GM18498 (cell line): Measurements from ENCODE around the gene ABCF3.
"Not testable (repeated sequence)": the region's sequence is repeated elsewhere in the genome, so short reads cannot be mapped to it uniquely, and the experiment has no call there.

Experiments
- ATAC-seq: cut with Tn5 transposase; IDR thresholded peaks from one replicate; pipeline ENCODE4 v1.9.1; 2021; ENCODE audit warnings: mild to moderate bottlenecking, moderate library complexity; ENCODE audit not compliant: unreplicated experiment

The ABCF3 gene, protein sequence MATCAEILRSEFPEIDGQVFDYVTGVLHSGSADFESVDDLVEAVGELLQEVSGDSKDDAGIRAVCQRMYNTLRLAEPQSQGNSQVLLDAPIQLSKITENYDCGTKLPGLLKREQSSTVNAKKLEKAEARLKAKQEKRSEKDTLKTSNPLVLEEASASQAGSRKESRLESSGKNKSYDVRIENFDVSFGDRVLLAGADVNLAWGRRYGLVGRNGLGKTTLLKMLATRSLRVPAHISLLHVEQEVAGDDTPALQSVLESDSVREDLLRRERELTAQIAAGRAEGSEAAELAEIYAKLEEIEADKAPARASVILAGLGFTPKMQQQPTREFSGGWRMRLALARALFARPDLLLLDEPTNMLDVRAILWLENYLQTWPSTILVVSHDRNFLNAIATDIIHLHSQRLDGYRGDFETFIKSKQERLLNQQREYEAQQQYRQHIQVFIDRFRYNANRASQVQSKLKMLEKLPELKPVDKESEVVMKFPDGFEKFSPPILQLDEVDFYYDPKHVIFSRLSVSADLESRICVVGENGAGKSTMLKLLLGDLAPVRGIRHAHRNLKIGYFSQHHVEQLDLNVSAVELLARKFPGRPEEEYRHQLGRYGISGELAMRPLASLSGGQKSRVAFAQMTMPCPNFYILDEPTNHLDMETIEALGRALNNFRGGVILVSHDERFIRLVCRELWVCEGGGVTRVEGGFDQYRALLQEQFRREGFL

DNA sequence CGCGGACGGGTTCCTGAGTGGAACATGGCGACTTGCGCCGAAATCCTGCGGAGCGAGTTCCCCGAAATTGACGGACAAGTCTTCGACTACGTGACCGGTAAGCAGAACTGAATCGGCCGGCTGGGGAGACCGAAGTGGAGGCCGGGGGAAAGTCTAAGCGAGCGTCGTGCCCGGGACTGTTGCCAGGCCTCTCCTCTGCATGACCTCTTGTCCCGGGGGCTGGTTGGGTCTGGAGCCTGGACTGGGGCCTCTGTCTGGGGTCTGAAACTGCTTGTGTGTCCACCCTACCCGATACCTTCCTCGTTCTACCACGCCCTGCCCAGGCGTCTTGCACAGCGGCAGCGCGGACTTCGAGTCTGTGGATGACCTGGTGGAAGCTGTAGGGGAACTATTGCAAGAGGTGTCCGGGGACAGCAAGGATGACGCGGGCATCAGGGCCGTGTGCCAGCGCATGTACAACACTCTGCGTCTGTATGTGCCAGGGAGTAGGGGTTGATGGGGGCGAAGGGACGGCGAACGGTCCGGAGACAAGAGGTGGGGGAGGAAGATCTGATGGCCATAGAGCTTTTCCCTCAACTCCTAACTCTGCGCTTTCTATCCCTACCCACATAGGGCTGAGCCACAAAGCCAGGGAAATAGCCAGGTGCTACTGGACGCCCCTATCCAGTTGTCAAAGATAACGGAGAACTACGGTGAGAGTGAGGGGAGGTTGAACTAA, at the start of gene ABCF3:
Gene ABCF3, plus strand, starts transcription at position 16 of the 718 bp plus-strand sequence. Its CDS starts 9 bp downstream, at position 25.
- peak; percentile 32 for ATAC-seq

DNA sequence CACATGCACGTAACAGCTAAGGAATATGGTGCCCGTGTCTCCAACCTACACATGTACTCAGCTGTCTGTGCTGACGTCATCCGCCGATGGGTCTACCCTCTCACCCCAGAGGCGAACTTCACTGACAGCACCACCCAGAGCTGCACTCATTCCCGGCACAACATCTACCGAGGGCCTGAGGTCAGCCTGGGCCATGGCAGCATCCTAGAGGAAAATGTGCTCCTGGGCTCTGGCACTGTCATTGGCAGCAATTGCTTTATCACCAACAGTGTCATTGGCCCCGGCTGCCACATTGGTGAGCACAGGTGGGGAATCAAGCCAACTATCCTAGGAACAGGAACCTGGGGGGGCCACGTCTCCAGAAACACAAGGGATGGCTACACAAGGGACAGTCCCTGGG, 45.6 kb upstream of the ABCF3 start:
- no peak for ATAC-seq

DNA sequence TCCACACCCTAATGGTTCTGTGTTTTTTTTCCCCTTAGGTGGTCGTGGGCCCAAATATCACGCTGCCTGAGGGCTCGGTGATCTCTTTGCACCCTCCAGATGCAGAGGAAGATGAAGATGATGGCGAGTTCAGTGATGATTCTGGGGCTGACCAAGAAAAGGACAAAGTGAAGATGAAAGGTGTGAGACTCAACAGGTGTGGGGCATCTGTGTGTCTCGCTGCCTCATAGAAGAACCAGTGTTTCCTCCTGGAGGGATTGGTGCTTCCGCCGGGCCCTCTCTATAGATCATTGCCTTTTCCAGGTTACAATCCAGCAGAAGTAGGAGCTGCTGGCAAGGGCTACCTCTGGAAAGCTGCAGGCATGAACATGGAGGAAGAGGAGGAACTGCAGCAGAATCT, 43.8 kb upstream of the ABCF3 start:
- ATAC-seq = no peak

DNA sequence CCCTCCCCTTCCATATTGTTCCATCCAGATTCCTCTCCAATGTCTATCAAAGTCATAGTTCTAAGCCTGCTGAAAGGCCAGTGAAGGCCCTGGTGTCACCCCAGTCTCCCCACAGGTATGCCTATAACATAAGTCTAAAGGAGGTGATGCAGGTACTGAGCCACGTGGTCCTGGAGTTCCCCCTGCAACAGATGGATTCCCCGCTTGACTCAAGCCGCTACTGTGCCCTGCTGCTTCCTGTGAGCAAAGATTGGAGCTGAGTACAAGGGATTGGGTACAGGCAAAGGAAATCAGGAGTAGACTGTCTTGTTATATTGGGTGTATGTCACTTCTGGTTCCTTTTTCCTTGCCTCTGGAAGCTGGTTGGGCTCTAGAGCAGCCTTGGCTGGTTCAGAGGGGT, 42.7 kb upstream of the ABCF3 start:
- no peak for ATAC-seq

DNA sequence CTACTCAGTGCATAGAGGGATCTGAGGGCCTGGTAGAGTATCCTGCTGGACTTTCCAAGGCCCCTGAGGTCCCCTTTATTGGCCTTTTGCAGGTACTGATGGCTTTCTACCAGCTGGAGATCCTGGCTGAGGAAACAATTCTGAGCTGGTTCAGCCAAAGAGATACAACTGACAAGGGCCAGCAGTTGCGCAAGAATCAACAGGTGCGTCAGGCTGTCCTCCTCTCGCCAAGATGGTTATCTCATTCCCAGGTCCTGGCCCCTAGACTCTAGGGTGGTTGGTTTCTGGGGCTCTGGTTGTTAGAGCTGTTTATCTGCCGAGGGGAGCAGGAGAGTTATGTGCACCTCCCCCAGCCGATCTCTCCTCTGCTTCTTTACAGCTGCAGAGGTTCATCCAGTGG, 41.5 kb upstream of the ABCF3 start:
- ATAC-seq = no peak

DNA sequence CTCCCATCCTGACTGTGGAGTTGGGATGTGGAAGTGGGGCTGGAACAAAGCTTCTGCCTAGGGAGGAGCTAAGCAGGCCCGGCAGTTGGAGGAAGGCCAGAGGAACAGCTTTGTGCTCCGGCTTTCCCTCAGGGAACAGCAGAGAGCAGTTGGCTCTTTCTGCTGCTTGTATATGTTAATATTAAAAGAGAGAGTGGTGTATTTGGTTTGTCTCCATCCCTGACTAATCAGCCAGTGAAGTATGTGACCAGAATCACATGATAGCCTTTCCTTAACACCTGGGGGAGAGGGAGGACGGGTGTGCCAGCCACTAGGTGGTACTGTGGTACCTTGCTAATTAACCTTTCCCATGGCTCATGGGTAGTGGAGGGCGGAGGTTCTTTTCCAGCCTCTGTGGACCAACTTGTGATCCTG, 40.9 kb upstream of the ABCF3 start:
- ATAC-seq = no peak

DNA sequence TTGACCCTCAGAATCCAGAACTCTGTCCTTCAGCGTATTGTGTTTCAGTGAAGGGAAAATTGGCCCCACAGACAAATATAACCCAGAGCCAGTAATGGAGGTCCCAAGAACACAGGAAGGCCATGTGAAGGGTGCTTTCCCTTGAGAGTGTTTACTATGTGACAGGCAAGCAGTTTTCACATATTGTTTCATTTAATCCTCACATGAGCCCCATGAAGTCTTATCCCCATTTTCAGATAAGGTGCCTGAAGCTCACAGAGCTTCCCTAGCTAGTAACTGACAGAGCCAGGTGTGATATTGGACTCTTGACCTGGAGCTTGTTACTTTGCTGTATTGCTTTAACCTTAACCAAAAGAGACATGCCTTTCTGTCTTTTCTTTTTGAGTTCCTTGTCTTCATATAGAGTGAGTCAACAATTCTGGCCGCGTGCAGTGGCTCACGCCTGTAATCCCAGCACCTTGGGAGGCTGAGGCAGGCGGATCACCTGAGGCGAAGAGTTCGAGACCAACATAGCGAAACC, 40.2 kb upstream of the ABCF3 start:
- no peak for ATAC-seq

DNA sequence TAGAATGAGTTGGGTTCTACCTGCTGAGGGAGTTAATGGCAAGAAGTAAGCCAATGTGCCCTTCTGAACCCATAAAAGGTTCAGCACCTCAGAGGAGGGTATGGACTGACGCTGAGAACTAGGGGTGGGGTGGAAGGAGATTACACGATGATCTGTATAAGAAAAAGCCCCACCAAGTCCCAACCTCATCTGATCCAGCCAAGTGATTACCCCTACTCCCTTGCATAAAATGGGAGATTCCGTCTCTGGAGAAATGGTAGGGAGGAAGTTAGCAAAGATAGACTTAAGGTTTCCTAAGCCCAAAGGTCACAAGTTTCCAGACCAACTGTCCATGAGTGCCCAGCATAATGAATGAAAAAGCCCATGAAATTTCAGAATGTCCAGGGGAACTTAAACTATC, 37.9 kb upstream of the ABCF3 start:
- ATAC-seq = no peak

DNA sequence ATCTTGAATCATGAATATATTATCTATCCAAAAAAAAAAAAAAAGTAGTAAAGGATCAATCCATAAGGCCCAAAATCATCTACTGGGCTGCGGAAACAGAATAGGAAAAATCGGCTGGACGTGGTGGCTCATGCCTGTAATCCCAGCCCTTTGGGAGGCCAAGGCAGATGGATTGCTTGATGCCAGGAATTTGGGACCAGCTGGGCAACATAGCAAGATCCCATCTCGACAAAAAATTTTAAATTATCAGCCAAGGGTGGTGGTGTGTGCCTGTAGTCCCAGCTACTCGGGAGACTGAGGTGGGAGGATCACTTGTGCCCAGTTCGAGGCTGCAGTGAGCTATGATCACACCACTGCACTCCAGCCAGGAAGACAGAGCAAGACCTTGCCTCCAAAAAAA, 36.9 kb upstream of the ABCF3 start:
- no peak for ATAC-seq

DNA sequence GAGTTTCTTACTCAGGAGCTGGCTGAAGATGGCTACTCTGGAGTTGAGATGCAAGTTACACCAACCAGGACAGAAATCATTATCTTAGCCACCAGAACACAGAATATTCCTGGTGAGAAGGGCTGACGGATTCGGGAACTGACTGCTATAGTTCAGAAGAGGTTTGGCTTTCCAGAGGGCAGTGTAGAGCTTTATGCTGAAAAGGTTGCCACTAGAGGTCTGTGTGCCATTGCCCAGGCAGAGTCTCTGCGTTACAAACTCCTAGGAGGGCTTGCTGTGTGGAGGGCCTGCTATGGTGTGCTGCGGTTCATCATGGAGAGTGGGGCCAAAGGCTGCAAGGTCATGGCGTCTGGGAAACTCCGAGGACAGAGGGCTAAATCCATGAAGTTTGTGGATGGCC, 36.2 kb upstream of the ABCF3 start:
- not testable (repeated sequence) for ATAC-seq

DNA sequence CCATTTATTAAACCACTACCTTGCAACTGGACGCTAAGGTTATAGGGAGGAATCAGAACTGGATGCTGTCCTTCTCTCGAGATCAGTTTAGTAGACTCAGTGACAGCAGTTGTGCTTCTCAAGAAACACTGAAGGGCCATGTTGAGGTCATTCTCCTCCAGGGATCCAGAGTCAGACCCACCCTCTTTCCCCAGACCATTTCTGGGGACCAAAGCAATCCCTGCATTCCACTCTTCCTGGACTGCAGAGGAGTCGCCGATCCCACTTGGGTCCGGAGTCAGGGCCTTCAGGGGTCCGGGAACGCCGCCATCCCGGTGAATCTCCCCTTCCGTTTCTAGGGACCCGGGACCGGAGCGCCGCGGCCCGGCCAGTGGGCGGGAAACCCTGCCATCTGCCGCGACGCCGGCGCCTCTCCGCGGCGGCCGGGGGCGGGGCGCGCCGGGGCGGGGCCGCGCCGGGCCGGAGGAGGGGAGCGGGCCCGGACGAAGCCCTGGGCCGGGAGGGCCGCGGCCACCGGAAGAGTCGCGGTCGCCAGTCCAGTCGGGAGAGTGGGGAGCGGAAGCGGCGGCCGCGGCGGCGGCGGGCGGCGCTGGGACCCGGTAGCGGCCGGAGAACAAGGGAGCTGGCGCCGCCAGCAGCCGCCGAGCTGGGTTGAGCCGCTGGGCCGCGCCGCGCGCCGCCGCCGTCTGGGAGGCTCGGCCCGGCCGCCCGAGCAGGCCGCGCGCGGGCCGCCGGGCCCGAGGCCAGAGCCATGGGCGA, 30.9 kb upstream of the ABCF3 start, which contains the start of gene DVL3:
Gene DVL3, plus strand, starts transcription at position 493 of the 759 bp plus-strand sequence. Its CDS starts 259 bp downstream, at position 752.
- ATAC-seq = peak; percentile 79

DNA sequence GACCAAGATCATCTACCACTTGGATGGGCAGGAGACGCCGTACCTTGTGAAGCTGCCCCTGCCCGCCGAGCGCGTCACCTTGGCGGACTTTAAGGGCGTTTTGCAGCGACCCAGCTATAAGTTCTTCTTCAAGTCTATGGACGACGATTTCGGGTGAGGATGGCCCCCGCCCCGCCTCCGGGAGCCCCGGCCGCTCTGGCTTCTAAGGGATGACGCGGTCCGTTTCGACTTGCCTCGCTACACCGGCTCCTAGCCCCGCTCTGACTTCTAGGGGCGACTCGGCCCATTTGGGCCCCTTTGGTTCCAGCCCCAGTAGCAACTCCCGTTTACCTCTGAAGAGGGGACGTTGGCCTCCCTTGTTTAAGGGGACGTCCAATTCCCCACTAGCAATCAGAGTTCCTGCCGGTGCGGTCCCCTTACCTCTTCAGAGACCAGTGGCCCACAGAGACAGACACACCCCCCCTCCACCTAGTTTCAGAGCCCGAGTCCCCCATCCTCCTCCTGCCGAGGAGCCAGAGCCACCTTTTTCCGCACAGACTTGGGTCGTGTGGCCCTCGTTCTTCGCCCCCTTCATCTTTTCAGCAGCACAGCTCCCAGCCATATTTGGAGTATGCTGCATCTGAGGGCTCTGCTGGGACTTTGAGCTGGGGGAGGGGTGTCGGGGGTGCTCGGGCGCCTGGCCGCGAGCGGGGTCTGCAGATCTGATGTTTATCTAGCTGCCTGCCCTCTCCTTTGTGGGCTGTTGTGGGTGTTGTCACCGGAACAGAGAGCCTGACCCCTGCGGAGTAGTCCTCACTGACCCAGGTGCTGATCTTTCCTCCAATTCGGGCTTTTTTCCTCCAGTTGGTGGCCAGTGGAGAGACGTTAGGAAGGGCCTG, 30.1 kb upstream of the ABCF3 start:
- ATAC-seq = peak; percentile 40

DNA sequence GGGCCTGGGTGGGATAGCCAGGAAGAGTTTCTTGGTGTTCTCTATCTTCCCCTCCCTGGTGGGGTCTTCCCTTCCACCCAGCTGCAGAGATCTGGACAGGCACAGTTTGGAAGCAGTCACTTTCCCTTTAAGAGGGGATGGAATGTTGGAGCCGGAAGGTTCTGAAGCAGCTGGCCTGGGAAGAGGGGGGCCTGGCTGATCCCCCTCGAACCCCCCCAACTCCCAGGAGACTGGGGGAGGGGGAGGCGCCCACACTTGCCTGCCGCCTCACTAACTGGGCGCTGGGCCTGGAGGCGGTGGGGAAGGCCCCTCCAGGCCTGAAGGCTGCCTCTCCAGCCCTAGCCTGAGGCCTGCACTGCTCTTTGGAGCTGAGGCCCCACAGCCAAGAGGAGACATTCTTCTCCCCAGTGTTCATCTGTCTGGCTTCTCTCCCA, 29.5 kb upstream of the ABCF3 start:
- ATAC-seq = no peak

DNA sequence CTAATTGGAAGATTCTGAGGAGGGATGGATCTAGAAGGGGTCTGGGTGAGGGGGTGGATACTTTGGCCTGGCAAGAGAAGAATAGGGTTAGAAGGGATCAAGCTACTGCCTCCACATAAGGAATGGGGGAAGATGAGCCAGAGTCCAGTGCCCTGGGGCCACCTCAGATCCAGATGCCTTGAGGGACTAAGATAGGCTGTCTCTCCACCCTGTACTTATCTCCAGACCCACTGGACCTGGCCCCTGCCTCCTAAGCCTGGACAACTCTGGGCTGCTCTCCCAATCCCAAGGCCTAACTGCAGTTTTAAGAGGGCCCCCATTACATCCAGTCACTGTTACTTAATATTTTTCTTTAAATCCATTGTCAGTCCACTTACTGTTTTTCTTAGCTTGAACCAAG, 28.8 kb upstream of the ABCF3 start:
- ATAC-seq = no peak

DNA sequence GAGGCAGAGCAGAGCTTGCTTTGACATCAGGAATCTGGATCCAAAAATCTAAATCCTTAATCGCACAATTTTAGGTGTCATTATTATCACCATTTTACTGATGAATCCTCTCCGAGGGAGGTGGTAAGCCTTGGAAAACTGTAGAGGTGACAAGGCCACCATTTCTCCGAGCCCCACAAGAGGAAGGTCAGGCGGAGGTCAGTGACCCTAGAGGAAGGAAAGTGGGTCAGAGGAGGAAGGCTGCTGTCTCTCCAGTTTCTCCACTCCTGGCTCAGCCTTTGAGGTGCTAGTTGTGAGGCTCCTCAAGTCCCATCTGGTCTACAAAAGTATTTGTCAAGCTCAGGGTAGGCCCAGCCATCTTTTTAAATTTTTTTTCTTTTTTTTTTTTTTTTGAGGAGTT, 27.6 kb upstream of the ABCF3 start:
- no peak for ATAC-seq

DNA sequence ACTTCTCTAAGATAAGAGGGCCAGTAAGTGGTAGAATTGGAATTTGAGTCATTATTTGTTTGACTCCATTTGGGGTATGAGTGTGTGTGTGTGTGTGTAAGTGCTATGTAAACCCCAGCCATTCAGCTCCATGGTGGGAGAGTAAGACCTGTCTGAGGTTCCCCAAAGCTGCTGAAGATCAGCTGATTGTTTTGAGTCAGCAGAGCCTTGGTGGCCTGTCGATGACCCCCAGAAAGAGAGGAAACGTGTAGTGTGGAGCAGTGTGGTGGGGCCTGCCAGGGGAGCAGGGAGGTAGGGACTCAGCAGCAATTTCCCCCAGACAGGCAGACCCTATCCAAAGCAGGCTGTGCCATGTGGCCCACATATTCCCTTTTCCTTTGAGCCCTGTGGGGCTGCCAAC, 25.5 kb upstream of the ABCF3 start:
- no peak for ATAC-seq

DNA sequence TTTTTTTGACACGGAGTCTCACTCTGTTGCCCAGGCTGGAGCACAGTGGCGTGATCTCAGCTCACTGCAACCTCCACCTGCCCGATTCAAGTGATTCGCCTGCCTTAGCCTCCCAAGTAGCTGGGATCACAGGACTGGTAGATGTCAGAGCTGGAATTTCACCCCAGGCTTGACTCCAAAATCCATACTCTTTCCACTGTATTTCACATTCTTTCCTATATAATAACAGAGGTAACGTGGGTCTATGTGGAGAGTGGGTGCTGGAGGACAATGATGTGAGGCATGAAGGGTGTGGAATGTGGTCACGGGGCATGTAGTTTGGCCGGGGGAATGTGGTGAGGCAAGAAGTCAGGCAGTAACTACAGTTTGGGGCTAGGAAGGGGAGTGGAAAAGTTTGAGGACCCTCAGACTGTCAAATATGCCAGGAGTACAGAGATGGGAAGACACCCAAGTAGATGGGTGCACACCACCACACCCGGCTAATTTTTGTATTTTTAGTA, 23.4 kb upstream of the ABCF3 start:
- ATAC-seq = not testable (repeated sequence)

DNA sequence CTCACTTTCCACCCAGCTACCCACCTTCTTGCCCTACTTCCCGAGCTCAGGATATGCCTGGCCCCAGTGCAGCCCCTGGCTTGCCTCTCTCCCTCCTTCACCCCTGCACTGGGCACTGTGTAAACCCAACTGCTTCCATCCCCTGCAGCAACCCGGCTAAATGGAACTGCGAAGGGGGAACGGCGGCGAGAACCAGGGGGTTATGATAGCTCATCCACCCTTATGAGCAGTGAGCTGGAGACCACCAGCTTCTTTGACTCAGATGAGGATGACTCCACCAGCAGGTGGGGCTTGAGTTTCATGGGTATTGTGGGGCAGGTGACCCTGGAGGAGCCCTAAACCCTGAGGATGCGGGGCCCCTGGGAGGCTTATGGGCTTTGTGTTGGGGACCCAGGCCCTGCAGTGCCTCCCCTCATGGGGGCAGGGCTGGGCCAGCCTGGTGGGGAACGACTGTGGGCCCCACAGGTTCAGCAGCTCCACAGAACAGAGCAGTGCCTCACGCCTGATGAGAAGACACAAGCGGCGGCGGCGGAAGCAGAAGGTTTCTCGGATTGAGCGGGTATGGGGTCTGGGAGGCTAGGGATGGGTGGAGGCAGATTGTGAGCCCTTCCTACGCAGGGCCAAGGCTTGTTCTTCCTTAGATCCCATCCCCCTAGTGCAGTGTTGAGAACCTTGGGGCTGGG, 21.2 kb upstream of the ABCF3 start:
- ATAC-seq = no peak

DNA sequence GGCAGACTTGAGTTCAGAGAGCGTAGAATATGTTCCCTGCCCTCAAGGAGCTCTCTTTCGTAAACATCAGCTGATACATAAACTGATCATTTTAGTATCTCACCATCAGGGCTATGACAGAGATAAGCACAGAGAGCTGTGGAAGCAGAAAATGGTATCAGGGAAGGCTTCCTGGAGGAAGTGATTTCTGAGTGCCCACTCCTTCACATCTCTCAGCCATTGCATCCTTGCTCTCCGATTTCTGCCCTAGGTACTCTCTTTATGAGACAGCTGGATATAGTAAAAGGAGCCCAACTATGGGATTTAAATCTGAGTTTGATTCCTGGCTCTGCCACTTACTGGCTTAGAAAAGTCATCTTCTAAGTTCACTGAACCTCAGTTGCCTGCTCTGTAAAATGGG, 20.5 kb upstream of the ABCF3 start:
- no peak for ATAC-seq
